Suprapubic skin (tissue), 4 donors: ENCODE results near the gene RAP1GAP.

Experiments
- CTCF ChIP-seq, 2 donors: fragments of 200-600 bp in 1 of 2; fragments of 450-650 bp in 1 of 2; sonication (generic) in 1 of 2; IDR thresholded peaks; one replicate each; pipeline ENCODE4 v1.5.1; 2016 to 2019; ENCODE audit warnings: antibody characterized with exemption in 2 of 2, mild to moderate bottlenecking in 1 of 2, moderate library complexity in 1 of 2
- EP300 ChIP-seq: sonication (generic); formaldehyde crosslinking; IDR thresholded peaks from one replicate; pipeline ENCODE4 v1.6.1; 2017; ENCODE audit warnings: antibody characterized with exemption
- POLR2A ChIP-seq, 2 donors: fragments of 450-650 bp; IDR thresholded peaks; one replicate each; pipeline ENCODE4 v1.6.1; 2017; ENCODE audit warnings: antibody characterized with exemption in 2 of 2, mild to moderate bottlenecking in 2 of 2, moderate library complexity in 2 of 2
- POLR2AphosphoS5 ChIP-seq, 3 donors: sonication (generic); formaldehyde crosslinking; IDR thresholded peaks; one replicate each; pipeline ENCODE4 v1.6.1; 2017; ENCODE audit warnings: antibody characterized with exemption in 3 of 3

GRCh38 chr1:21598417-21598816, 70.7 kb downstream of the RAP1GAP start:
- TF ChIP-seq CTCF (IDR thresholded peaks at IDR 0.05) = no peak
- TF ChIP-seq POLR2A (IDR thresholded peaks at IDR 0.05) = no peak
- TF ChIP-seq EP300 = no peak
- no peak for TF ChIP-seq POLR2AphosphoS5 (IDR thresholded peaks at IDR 0.05)
